ENCODE results near the gene LUZP2. TPM values are rescaled to one million over a fixed set of nuclear protein-coding genes. Genes with fewer than 3 reads are reported as not detected.

LUZP2 gene
- total RNA-seq, 2 experiments from 2014 or later, result not detected

GRCh38 chr11:24934733-24935439, 438.0 kb downstream of the LUZP2 start:
- ChIA-PET CTCF (ENCODE audit: unreplicated experiment) (no interaction called here), POLR2A (no interaction called here)
- BruUV-seq (replicated peaks), result no TSS peak
- H3K27ac ChIP-seq (ENCODE audit: low read depth, low read length, poor library complexity, severe bottlenecking), result no peak overlapping the region
- no peak overlapping the region for H2AFZ ChIP-seq (ENCODE audit: low read length)
- DNase-seq (ENCODE audit: low spot score), result no peak
- H3K4me1 ChIP-seq (ENCODE audit: insufficient read depth, low read length, poor library complexity, severe bottlenecking), result no peaks in the 10 kb centered on the region
- no peaks in the 10 kb centered on the region for H3K9me3 ChIP-seq (ENCODE audit: low read length)
- H3K9me2 ChIP-seq (ENCODE audit: insufficient read depth, low read length), result no peaks in the 10 kb centered on the region
- TF ChIP-seq EZH2phosphoT487 (IDR thresholded peaks at IDR 0.05; ENCODE audit: borderline replicate concordance, low read depth, low read length) (no peak), CTCF (conservative IDR thresholded peaks at IDR 0.05; ENCODE audit: low read length) (no peak)
- no peak overlapping the region for H3K4me3 ChIP-seq (ENCODE audit: low read depth, low read length, poor library complexity, severe bottlenecking)
- intact Hi-C loops (cut with micrococcal nuclease; ENCODE audit: unreplicated experiment), result no loop called here
- no peaks in the 10 kb centered on the region for H3K79me2 ChIP-seq (ENCODE audit: insufficient read depth, low read depth, low read length)
- H3K4me2 ChIP-seq (ENCODE audit: low read length), result no peak overlapping the region
- no peaks in the 10 kb centered on the region for H4K20me1 ChIP-seq (ENCODE audit: insufficient read depth, low read length)
- H3K36me3 ChIP-seq (ENCODE audit: insufficient read depth, low read length), result no peaks in the 10 kb centered on the region

- Histone ChIP-seq H2AFZ (ENCODE audit: low read length) (no peak overlapping the region), H3K9me2 (ENCODE audit: insufficient read depth, low read length) (no peaks in the 10 kb centered on the region), H3K27ac (ENCODE audit: low read depth, low read length, poor library complexity, severe bottlenecking) (no peak overlapping the region), H3K36me3 (ENCODE audit: insufficient read depth, low read length) (no peaks in the 10 kb centered on the region), H3K4me1 (ENCODE audit: insufficient read depth, low read length, poor library complexity, severe bottlenecking) (no peaks in the 10 kb centered on the region), H3K79me2 (ENCODE audit: insufficient read depth, low read depth, low read length) (no peaks in the 10 kb centered on the region), H3K9me3 (ENCODE audit: low read length) (no peaks in the 10 kb centered on the region), H3K4me3 (ENCODE audit: low read depth, low read length, poor library complexity, severe bottlenecking) (no peak overlapping the region), H4K20me1 (ENCODE audit: insufficient read depth, low read length) (no peaks in the 10 kb centered on the region), H3K4me2 (ENCODE audit: low read length) (no peak overlapping the region)
- TF ChIP-seq EZH2phosphoT487 (IDR thresholded peaks at IDR 0.05; ENCODE audit: borderline replicate concordance, low read depth, low read length), result no peak
- no peak for TF ChIP-seq CTCF (conservative IDR thresholded peaks at IDR 0.05; ENCODE audit: low read length)
- POLR2A ChIA-PET, result no interaction called here
- BruUV-seq (replicated peaks), result no TSS peak
- CTCF ChIA-PET (ENCODE audit: unreplicated experiment), result no interaction called here
- intact Hi-C loops (cut with micrococcal nuclease; ENCODE audit: unreplicated experiment), result no loop called here
- DNase-seq (ENCODE audit: low spot score), result no peak
Observed at GRCh38 chr11:24944891-24945290, 448.0 kb downstream of the LUZP2 start.

DNA sequence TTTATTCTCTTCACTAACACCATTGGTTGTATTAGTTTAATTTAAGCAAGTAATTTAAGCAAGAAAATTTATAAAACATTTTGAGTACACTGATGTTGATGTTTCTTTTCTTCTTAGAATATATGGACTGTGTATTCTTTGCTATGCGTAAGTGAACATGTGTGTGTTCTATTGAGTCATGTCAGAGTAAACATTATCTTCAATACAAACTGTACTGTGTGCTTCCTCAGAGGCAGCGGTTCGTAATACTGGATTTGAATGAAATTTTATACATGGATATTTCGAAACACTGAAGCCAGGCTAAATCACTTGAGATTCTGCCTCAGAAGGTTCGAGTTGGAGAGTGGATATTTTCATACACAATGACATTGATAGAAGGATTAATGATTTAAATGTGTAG, 452.6 kb downstream of the LUZP2 start:
- Histone ChIP-seq H3K4me1 (ENCODE audit: insufficient read depth, low read length, poor library complexity, severe bottlenecking) (no peaks in the 10 kb centered on the region), H3K36me3 (ENCODE audit: insufficient read depth, low read length) (no peaks in the 10 kb centered on the region), H3K4me2 (ENCODE audit: low read length) (no peak overlapping the region), H3K27ac (ENCODE audit: low read depth, low read length, poor library complexity, severe bottlenecking) (no peak overlapping the region), H3K4me3 (ENCODE audit: low read depth, low read length, poor library complexity, severe bottlenecking) (no peak overlapping the region), H4K20me1 (ENCODE audit: insufficient read depth, low read length) (no peaks in the 10 kb centered on the region), H2AFZ (ENCODE audit: low read length) (no peak overlapping the region), H3K9me3 (ENCODE audit: low read length) (no peaks in the 10 kb centered on the region), H3K9me2 (ENCODE audit: insufficient read depth, low read length) (no peaks in the 10 kb centered on the region), H3K79me2 (ENCODE audit: insufficient read depth, low read depth, low read length) (no peaks in the 10 kb centered on the region)
- TF ChIP-seq EZH2phosphoT487 (IDR thresholded peaks at IDR 0.05; ENCODE audit: borderline replicate concordance, low read depth, low read length) (no peak), CTCF (conservative IDR thresholded peaks at IDR 0.05; ENCODE audit: low read length) (no peak)
- intact Hi-C loops (cut with micrococcal nuclease; ENCODE audit: unreplicated experiment), result no loop called here
- ChIA-PET CTCF (ENCODE audit: unreplicated experiment) (no interaction called here), POLR2A (interaction anchor here (0.6 to 1.2 kb wide), 2 partner anchors 17 to 324 kb away, joined by 3 to 5 read pairs; no protein-coding TSS in a partner anchor)
- no peak for DNase-seq (ENCODE audit: low spot score)
- BruUV-seq (replicated peaks), result no TSS peak
